ENCODE results near the gene VTN.

- TF ChIP-seq, protein P1, sequence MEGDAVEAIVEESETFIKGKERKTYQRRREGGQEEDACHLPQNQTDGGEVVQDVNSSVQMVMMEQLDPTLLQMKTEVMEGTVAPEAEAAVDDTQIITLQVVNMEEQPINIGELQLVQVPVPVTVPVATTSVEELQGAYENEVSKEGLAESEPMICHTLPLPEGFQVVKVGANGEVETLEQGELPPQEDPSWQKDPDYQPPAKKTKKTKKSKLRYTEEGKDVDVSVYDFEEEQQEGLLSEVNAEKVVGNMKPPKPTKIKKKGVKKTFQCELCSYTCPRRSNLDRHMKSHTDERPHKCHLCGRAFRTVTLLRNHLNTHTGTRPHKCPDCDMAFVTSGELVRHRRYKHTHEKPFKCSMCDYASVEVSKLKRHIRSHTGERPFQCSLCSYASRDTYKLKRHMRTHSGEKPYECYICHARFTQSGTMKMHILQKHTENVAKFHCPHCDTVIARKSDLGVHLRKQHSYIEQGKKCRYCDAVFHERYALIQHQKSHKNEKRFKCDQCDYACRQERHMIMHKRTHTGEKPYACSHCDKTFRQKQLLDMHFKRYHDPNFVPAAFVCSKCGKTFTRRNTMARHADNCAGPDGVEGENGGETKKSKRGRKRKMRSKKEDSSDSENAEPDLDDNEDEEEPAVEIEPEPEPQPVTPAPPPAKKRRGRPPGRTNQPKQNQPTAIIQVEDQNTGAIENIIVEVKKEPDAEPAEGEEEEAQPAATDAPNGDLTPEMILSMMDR (IDR thresholded peaks at IDR 0.05): no peak
- TF ChIP-seq POLR2A (IDR thresholded peaks at IDR 0.05): no peak
Measured at GRCh38 chr17:28341516-28341915, 28.6 kb downstream of the VTN start.
